HG02840 (cell line): ENCODE results near the gene ZNF599.

Source experiments
- ATAC-seq: cut with Tn5 transposase; IDR thresholded peaks from one replicate; pipeline ENCODE4 v1.9.1; 2021; ENCODE audit warnings: mild to moderate bottlenecking, moderate library complexity, moderate number of reproducible peaks; ENCODE audit not compliant: unreplicated experiment, low FRiP score

The ZNF599 gene

GRCh38 chr19:34757441-34757840 is 15.6 kb downstream of the ZNF599 start:
- ATAC-seq: no peak

DNA sequence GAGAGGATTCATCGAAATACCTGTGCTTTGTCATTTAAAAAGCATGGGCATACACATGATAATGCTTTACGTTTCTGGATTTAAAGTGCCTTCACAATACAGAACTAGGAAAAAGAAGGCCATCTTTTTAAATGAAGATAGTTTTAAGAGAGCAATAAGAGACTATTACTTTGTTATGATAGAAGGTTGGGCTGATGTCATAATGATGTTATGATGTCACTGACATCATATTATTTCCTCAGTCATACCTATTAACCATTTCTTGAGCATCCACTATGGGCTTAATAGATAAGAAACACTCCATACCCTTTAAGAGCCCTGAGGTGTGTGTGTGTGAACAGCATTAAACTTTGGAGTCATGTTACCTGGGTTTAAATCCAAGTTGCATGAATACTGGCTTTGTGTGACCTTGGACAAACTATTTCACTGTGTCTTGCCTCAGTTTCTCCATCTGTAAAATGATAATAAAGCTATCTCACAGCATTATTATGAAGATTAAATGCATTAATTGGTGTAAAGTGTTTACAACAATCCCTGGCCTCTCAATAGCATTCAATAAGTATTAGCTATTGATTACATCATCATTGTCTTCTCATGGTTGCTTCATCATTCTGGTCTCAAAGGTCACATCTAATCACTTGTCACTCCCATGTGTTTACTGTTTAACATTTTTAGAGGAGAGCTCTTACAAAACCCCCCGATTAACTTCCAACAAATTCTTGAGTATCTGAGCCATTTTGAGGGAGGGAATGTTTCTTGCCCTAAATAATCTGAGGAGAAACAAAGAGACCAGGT is 27.9 kb downstream of the ZNF599 start:
- no peak for ATAC-seq

- ATAC-seq: no peak
These were observed 38.4 kb downstream of the ZNF599 start for GRCh38 chr19:34734537-34735103.

GRCh38 chr19:34733746-34734536 is 39.1 kb downstream of the ZNF599 start, which contains the start of gene ZNF181:
TSS of gene ZNF181 (plus strand) at chr19:34734243. CDS start at chr19:34735038, 795 bp downstream.
- peak; percentile 84 for ATAC-seq

GRCh38 chr19:34733266-34733745 is 39.7 kb downstream of the ZNF599 start:
- ATAC-seq: peak; percentile 14

DNA sequence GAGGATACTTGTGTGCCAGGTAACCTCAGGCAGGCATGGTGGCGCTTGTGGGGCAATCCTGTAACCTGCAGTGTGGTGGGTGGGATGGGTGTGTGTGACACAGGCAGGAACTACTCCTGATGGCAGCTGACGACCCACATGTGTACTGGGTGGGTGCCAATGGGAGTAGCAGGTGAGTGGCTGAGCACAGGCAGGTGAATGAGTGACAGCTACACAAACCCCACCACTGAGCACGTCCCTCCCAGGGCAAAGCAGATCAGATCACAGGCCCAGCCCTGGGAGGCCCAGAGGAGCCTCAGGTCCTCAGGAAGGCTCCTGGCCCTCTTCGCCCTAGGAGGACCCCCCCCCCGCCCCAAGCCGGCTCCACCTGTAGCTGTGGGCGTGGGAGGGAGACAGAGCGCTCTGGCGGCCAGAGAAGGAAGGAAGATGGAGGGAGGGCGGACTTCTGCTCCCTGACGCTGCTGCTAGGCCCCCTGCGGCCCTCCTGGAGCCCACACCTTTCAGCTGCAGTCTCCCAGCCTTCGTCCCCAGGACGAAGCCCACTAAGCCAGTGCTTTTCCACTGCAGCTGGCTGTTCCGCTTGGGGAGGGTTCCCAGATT is 40.3 kb downstream of the ZNF599 start:
- ATAC-seq: no peak

GRCh38 chr19:34731964-34732363 is 41.1 kb downstream of the ZNF599 start:
- no peak for ATAC-seq

- no peak for ATAC-seq
These were observed 41.8 kb downstream of the ZNF599 start for GRCh38 chr19:34731019-34731829.

GRCh38 chr19:34725400-34725799 is 47.6 kb downstream of the ZNF599 start:
- no peak for ATAC-seq

GRCh38 chr19:34722353-34722752 is 50.7 kb downstream of the ZNF599 start:
- no peak for ATAC-seq

DNA sequence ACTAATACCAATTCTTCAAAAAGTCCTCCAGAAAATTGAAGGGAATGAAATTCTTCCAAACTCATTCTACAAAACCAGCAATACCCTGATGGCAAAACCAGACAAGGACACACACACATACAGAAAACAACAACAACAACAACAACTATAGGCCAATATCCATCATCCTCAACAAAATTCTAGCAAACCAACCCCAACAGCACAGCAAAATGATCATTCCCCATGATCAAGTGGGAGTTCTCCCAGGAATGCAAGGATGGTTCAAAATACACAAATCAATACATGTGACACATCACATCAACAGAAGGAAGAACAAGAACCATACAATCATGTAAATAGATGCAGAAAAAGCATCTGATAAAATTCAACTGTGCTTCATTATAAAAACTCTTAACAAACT is 57.7 kb downstream of the ZNF599 start:
- no peak for ATAC-seq

- ATAC-seq: no peak
These were observed 59.8 kb downstream of the ZNF599 start for GRCh38 chr19:34713262-34713637.

- no peak for ATAC-seq
These were observed 60.4 kb downstream of the ZNF599 start for GRCh38 chr19:34712395-34713261.

GRCh38 chr19:34711890-34712289 is 61.1 kb downstream of the ZNF599 start:
- no peak for ATAC-seq
